Caki2 (cell line): ENCODE results near the gene KCNK15. TPM values are rescaled to one million over a fixed set of nuclear protein-coding genes. Genes with fewer than 3 reads are reported as not detected.

ENCODE experiments used
- DNase-seq: peaks from one replicate; pipeline ENCODE4 v3.0.0-alpha.2; 2015; ENCODE audit warnings: low read depth
- in situ Hi-C: cut with HindIII; loops from 2 replicates; pipeline ENCODE4 v1.10.0; 2016; ENCODE audit warnings: low sequenced_read_pairs, low pct_unique_long_range_greater_than_20kb, mixed read lengths
- total RNA-seq: library from RNA; depleted of rRNA; stranded (reverse); fragments of >200 nt; shearing (Covaris generic); gene quantifications from 2 replicates; pipeline ENCODE4 v1.2.3, GENCODE V29; 2014; ENCODE audit warnings: low replicate concordance

KCNK15 gene
- total RNA-seq, 1 experiment from 2014 or later, result not detected

- in situ Hi-C loops, result no loop called here
- DNase-seq, result no peak
Observed at GRCh38 chr20:44769481-44769863, 23.8 kb downstream of the KCNK15 start.

GRCh38 chr20:44770484-44771171 lies 25.0 kb downstream of the KCNK15 start:
- no peak for DNase-seq
- in situ Hi-C loops, result no loop called here

GRCh38 chr20:44771172-44771535 lies 25.5 kb downstream of the KCNK15 start:
- no peak for DNase-seq
- in situ Hi-C loops, result no loop called here

- DNase-seq, result no peak
- in situ Hi-C loops, result no loop called here
Observed at GRCh38 chr20:44772636-44773035, 27.0 kb downstream of the KCNK15 start.

- DNase-seq, result no peak
- in situ Hi-C loops, result no loop called here
Observed at GRCh38 chr20:44773070-44773829, 27.6 kb downstream of the KCNK15 start.

GRCh38 chr20:44776980-44777379 lies 31.3 kb downstream of the KCNK15 start:
- in situ Hi-C loops, result no loop called here
- peak; percentile 26 for DNase-seq

- in situ Hi-C loops, result no loop called here
- DNase-seq, result peak; percentile 45
Observed at GRCh38 chr20:44780226-44780625, 34.6 kb downstream of the KCNK15 start.

GRCh38 chr20:44781118-44781517 lies 35.5 kb downstream of the KCNK15 start:
- in situ Hi-C loops, result no loop called here
- DNase-seq, result no peak

GRCh38 chr20:44781791-44782190 lies 36.1 kb downstream of the KCNK15 start:
- DNase-seq, result no peak
- in situ Hi-C loops, result no loop called here

GRCh38 chr20:44784688-44785087 lies 39.0 kb downstream of the KCNK15 start:
- in situ Hi-C loops, result no loop called here

GRCh38 chr20:44785768-44786167 lies 40.1 kb downstream of the KCNK15 start:
- in situ Hi-C loops, result no loop called here
- DNase-seq, result no peak

More at GRCh38 chr20:44784688-44785087, 39.0 kb downstream of the KCNK15 start:
- no peak for DNase-seq

- DNase-seq, result no peak
- in situ Hi-C loops, result no loop called here
Observed at GRCh38 chr20:44787299-44787698, 41.6 kb downstream of the KCNK15 start.

- in situ Hi-C loops, result no loop called here
- DNase-seq, result no peak
Observed at GRCh38 chr20:44788706-44789456, 43.2 kb downstream of the KCNK15 start.

GRCh38 chr20:44790638-44791393 lies 45.2 kb downstream of the KCNK15 start:
- no peak for DNase-seq
- in situ Hi-C loops, result no loop called here

GRCh38 chr20:44792796-44793195 lies 47.1 kb downstream of the KCNK15 start:
- DNase-seq, result no peak
- in situ Hi-C loops, result no loop called here

- DNase-seq, result no peak
- in situ Hi-C loops, result no loop called here
Observed at GRCh38 chr20:44795836-44796235, 50.2 kb downstream of the KCNK15 start.

- in situ Hi-C loops, result no loop called here
- DNase-seq, result no peak
Observed at GRCh38 chr20:44796311-44796710, 50.6 kb downstream of the KCNK15 start.

GRCh38 chr20:44796758-44797457 lies 51.2 kb downstream of the KCNK15 start:
- no peak for DNase-seq
- in situ Hi-C loops, result no loop called here
